Stomach (tissue), 9 donors: Measurements from ENCODE around the gene KLHL42. TPM values are rescaled to one million over a fixed set of nuclear protein-coding genes. Genes with fewer than 3 reads are reported as not detected.
A peak's percentile ranks its signal among the peaks of the same experiment; 100 is the strongest.

ENCODE experiments used
- DNase-seq, 2 donors: peaks; one replicate each; pipeline versions ENCODE4 v3.0.0 to v3.0.0-alpha.2; 2013 to 2019
- H3K27ac ChIP-seq, 5 donors: fragments of 200-600 bp in 4 of 5; sonication (generic) in 4 of 5; one replicate each; pipeline ENCODE4 v1.5.1; 2013 to 2019; ENCODE audit warnings: mild to moderate bottlenecking in 1 of 5, moderate library complexity in 1 of 5
- H3K27me3 ChIP-seq, 3 donors: fragments of 200-600 bp; sonication (generic); one replicate each; pipeline ENCODE4 v1.5.1; 2017 to 2019; ENCODE audit warnings: mixed run types in 1 of 3
- H3K36me3 ChIP-seq, 4 donors: fragments of 200-600 bp; sonication (generic); 1 replicate in 3 of 4; 2 replicates in 1 of 4; pipeline ENCODE4 v1.5.1; 2016 to 2019
- H3K4me1 ChIP-seq, 4 donors: fragments of 200-600 bp; sonication (generic); one replicate each; pipeline ENCODE4 v1.5.1; 2016 to 2019
- H3K4me3 ChIP-seq, 4 donors: fragments of 200-600 bp; sonication (generic) in 3 of 4; one replicate each; pipeline ENCODE4 v1.5.1; 2016 to 2019; ENCODE audit warnings: mild to moderate bottlenecking in 1 of 4
- H3K9me3 ChIP-seq, 4 donors: fragments of 200-600 bp; sonication (generic); one replicate each; pipeline ENCODE4 v1.5.1; 2016 to 2019
- EP300 ChIP-seq: sonication (generic); formaldehyde crosslinking; IDR thresholded peaks from one replicate; pipeline ENCODE4 v1.6.1; 2017; ENCODE audit warnings: antibody characterized with exemption
- POLR2A ChIP-seq, 4 donors: fragments of 450-650 bp; IDR thresholded peaks; one replicate each; pipeline ENCODE4 v1.6.1; 2016; ENCODE audit warnings: antibody characterized with exemption in 4 of 4, control low read depth in 2 of 4, mild to moderate bottlenecking in 1 of 4, moderate library complexity in 1 of 4
- POLR2AphosphoS5 ChIP-seq, 3 donors: sonication (generic); formaldehyde crosslinking; IDR thresholded peaks; one replicate each; pipeline ENCODE4 v1.6.1; 2016; ENCODE audit warnings: antibody characterized with exemption in 3 of 3
- WGBS, 5 donors: extraction: QIAGEN DNeasy Blood & Tissue Kit in 3 of 5; methylation state at CpG; one replicate each; pipeline versions ENCODE4 v1.1.5 to v1.1.7; 2013 to 2018; 5-methylcytosine and 5-hydroxymethylcytosine counted together
- intact Hi-C: fragments of 100-400 bp; cut with DNase I; formaldehyde crosslinking; loops from one replicate; pipeline ENCODE4 v1.15.1; 2023; ENCODE audit warnings: low total_unique reads
- polyA plus RNA-seq, 3 donors: library from polyadenylated mRNA; stranded (reverse); fragments of 200-250 nt; gene quantifications; one replicate each; pipeline ENCODE4 v1.2.3, GENCODE V29; 2013
- total RNA-seq, 5 donors: library from RNA; depleted of rRNA; stranded (reverse); fragments of >200 nt; gene quantifications; one replicate each; pipeline versions ENCODE4 v1.1.0 to v1.2.3, GENCODE V29; 2014 to 2016
- TF ChIP-seq, protein P1 (sequence below), 7 experiments: fragments of 450-650 bp in 4 of 7; fragments of 200-600 bp in 3 of 7; sonication (generic) in 3 of 7; IDR thresholded peaks; one replicate each; pipeline ENCODE4 v1.5.1; 2016 to 2019; ENCODE audit warnings: antibody characterized with exemption in 7 of 7, control low read depth in 2 of 7, mild to moderate bottlenecking in 1 of 7
- donor health status: healthy with polysubstance abuse.
- donor health status: Bipolar disorder and iron deficiency.
- donor health status: healthy.

Gene KLHL42
- total and polyA plus RNA-seq, 8 donors = 5.1 to 141 (median 16.7) TPM

DNA sequence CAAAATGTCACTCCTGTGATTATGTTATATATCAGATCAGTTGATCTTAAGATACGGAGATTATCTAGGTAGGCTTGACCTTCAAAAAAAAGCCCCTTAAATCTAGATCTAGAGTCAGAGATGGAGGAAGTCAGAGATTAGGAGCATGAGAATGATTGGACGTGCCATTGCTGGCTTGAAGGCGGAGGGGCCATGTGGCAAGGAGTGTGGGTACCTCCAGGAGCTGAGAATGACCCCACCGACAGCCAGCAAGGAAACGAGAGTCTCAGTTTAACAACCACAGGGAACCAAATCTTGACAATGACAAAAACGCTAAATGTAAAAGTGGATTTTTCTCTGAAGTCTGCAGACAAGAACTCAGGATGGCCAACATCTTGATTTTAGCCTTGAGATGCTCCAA, 32.5 kb downstream of the KLHL42 start:
- H3K4me3 ChIP-seq = no peak overlapping the region
- no peaks in the 10 kb centered on the region for H3K27me3 ChIP-seq
- DNase-seq = no peak
- intact Hi-C loops = loop anchor here (10.0 kb wide), 1 partner anchor 78 kb away; no protein-coding TSS in a partner anchor
- no peak overlapping the region for H3K27ac ChIP-seq
- peaks cover 0 to 14% (median 3%) of the 10 kb centered on the region in 4 donors for H3K4me1 ChIP-seq
- 71 to 76% (median 73%) methylated on average over 6 of the region's 6 CpGs for WGBS, 5 donors
- H3K36me3 ChIP-seq = no peaks in the 10 kb centered on the region
- no peaks in the 10 kb centered on the region for H3K9me3 ChIP-seq
- TF ChIP-seq EP300 (no peak), POLR2AphosphoS5 (IDR thresholded peaks at IDR 0.05) (no peak), POLR2A (IDR thresholded peaks at IDR 0.05) (no peak)
- TF ChIP-seq, protein P1, sequence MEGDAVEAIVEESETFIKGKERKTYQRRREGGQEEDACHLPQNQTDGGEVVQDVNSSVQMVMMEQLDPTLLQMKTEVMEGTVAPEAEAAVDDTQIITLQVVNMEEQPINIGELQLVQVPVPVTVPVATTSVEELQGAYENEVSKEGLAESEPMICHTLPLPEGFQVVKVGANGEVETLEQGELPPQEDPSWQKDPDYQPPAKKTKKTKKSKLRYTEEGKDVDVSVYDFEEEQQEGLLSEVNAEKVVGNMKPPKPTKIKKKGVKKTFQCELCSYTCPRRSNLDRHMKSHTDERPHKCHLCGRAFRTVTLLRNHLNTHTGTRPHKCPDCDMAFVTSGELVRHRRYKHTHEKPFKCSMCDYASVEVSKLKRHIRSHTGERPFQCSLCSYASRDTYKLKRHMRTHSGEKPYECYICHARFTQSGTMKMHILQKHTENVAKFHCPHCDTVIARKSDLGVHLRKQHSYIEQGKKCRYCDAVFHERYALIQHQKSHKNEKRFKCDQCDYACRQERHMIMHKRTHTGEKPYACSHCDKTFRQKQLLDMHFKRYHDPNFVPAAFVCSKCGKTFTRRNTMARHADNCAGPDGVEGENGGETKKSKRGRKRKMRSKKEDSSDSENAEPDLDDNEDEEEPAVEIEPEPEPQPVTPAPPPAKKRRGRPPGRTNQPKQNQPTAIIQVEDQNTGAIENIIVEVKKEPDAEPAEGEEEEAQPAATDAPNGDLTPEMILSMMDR (IDR thresholded peaks at IDR 0.05) = no peak

DNA sequence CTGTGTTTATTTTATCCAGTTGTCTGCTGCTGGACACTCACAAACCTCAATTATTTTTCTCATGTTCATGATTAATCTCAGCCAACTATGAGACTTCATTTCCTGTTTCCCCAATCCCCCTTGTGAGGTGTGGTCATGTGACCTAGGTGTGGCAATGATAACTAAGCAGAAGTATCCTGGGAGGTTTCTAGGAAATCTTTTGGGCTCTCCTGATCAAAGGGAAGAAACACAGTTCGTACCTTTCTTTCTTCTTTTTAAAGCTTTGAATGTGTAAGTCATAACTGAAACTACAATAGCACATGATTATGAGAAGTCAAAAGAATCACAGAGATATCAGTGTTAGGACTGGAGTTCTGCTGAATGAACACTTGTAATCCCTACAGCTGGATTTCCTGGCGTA, 34.4 kb downstream of the KLHL42 start:
- no peaks in the 10 kb centered on the region for H3K27me3 ChIP-seq
- no peak overlapping the region for H3K4me3 ChIP-seq
- no peak overlapping the region for H3K27ac ChIP-seq
- no peaks in the 10 kb centered on the region for H3K9me3 ChIP-seq
- 50 to 61% (median 51%) methylated on average over 2 of the region's 2 CpGs for WGBS, 5 donors
- intact Hi-C loops = loop anchor here (10.0 kb wide), 1 partner anchor 80 kb away; no protein-coding TSS in a partner anchor
- H3K4me1 ChIP-seq = peaks cover 0 to 10% (median 3%) of the 10 kb centered on the region in 4 donors
- no peak for DNase-seq
- TF ChIP-seq EP300 (no peak), POLR2AphosphoS5 (IDR thresholded peaks at IDR 0.05) (no peak), POLR2A (IDR thresholded peaks at IDR 0.05) (no peak)
- TF ChIP-seq, protein P1 (IDR thresholded peaks at IDR 0.05) = no peak
- H3K36me3 ChIP-seq = no peaks in the 10 kb centered on the region

DNA sequence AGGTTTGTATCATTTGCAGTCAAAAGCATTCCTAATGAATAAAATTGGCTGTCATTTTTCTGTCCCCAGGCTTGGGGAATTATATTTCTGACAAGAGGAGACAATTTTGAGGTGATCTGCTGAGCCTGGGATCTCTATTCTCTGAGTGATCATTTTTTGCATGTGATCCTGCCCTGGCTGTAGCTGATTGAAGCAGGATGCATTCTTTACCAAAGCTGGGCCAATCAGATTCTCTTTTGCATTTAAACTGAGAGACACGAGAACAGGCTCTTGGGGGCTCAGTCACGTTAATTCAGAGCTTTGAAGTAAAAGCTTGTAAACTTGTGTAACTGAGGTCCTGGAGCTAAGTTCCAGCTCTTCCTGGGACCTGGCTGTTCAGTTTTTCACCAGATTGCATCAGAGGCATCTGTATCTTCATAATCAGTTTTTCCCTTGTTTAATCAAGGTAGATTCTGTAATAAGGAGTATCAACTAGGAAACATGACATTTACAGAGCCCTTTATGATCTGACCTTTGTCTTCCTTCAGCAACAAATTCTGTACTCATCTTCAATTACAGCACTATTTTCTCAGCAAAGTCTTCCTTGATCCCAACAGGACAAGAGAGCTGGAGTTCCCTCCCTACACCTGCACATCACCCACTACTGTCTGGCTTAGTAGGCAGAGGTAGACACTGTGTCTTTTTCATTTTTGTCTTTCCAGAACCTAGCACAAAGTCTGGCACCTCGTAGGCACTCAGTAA, 35.0 kb downstream of the KLHL42 start:
- intact Hi-C loops = loop anchor here (10.0 kb wide), 1 partner anchor 80 kb away; no protein-coding TSS in a partner anchor

DNA sequence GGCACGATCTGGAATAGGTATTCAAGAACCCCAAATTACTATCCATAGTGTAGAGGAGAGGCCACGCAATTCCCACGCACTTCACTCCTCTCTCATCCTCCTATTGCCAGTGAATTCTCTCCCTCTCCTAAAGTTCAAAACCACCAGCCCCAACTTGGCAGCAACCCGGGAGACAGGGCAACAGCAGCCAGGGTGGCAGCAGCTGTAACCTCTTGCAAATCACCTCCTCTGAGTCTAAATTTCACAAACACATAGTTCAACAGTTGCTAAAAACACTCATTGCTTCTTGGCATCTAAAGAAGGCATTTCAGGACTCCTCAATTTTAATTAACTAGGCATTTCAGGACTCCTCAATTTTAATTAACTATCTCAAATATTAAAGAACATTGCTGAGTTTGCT, 37.7 kb downstream of the KLHL42 start:
- Histone ChIP-seq H3K27me3 (no peaks in the 10 kb centered on the region), H3K36me3 (no peaks in the 10 kb centered on the region), H3K9me3 (no peaks in the 10 kb centered on the region), H3K4me1 (peaks cover 4 to 14% (median 9%) of the 10 kb centered on the region in 4 donors), H3K4me3 (no peak overlapping the region), H3K27ac (peak overlapping the region in 1 of 5 donors; percentile 48)
- intact Hi-C loops = loop anchor here (10.0 kb wide), 1 partner anchor 83 kb away; no protein-coding TSS in a partner anchor
- WGBS, 5 donors = 83 to 92% (median 91%) methylated on average over 4 of the region's 4 CpGs
- TF ChIP-seq, protein P1 (IDR thresholded peaks at IDR 0.05) = no peak
- no peak for TF ChIP-seq EP300
- no peak for TF ChIP-seq POLR2AphosphoS5 (IDR thresholded peaks at IDR 0.05)
- TF ChIP-seq POLR2A (IDR thresholded peaks at IDR 0.05) = no peak
- DNase-seq = no peak

More for the DNA sequence above, 35.0 kb downstream of the KLHL42 start:
- Histone ChIP-seq H3K27me3 (no peaks in the 10 kb centered on the region), H3K36me3 (no peaks in the 10 kb centered on the region), H3K4me1 (peaks cover 0 to 10% (median 3%) of the 10 kb centered on the region in 4 donors), H3K4me3 (no peak overlapping the region), H3K9me3 (no peaks in the 10 kb centered on the region), H3K27ac (no peak overlapping the region)
- WGBS, 5 donors = 48 to 53% (median 50%) methylated on average over 3 of the region's 3 CpGs
- no peak for DNase-seq
- TF ChIP-seq POLR2A (IDR thresholded peaks at IDR 0.05) (no peak), POLR2AphosphoS5 (IDR thresholded peaks at IDR 0.05) (no peak), EP300 (no peak)
- TF ChIP-seq, protein P1 (IDR thresholded peaks at IDR 0.05) = no peak
